HepG2 (cell line): ENCODE measurements around the gene TOB1. TPM values are rescaled to one million over a fixed set of nuclear protein-coding genes. Genes with fewer than 3 reads are reported as not detected.
A peak's percentile ranks its signal among the peaks of the same experiment; 100 is the strongest.

Experiments used
- CENPX ChIP-seq: sonication (generic); formaldehyde crosslinking; IDR thresholded peaks from 2 replicates; pipeline ENCODE4 v1.9.0; 2021; ENCODE audit warnings: mild to moderate bottlenecking, missing genetic modification reagents, moderate library complexity
- ETV5 ChIP-seq: IDR thresholded peaks from 2 replicates; pipeline ENCODE4 v1.6.1; 2018; ENCODE audit warnings: missing biosample characterization, missing genetic modification reagents, inconsistent platforms, borderline replicate concordance
- GATAD1 ChIP-seq: IDR thresholded peaks from 2 replicates; pipeline ENCODE4 v1.6.1; 2016; ENCODE audit warnings: missing genetic modification reagents, missing compliant biosample characterization
- IKZF1 ChIP-seq: fragments of 450-650 bp; IDR thresholded peaks from 2 replicates; pipeline ENCODE4 v1.7.1; 2016
- NFE2L1 ChIP-seq: sonication (generic); formaldehyde crosslinking; IDR thresholded peaks from 2 replicates; pipeline ENCODE4 v1.4.0; 2020; ENCODE audit warnings: missing genetic modification reagents, mild to moderate bottlenecking, borderline replicate concordance
- NR1H2 ChIP-seq: sonication (generic); formaldehyde crosslinking; IDR thresholded peaks from 2 replicates; pipeline ENCODE4 v1.8.1; 2022; ENCODE audit warnings: low read depth, missing genetic modification reagents, borderline replicate concordance
- PRMT3 ChIP-seq: sonication (generic); formaldehyde crosslinking; IDR thresholded peaks from 2 replicates; pipeline ENCODE4 v1.8.1; 2022; ENCODE audit warnings: low read depth, mild to moderate bottlenecking, moderate library complexity, missing genetic modification reagents, borderline replicate concordance
- SRSF9 ChIP-seq: fragments of 200-400 bp; formaldehyde crosslinking; IDR thresholded peaks from 2 replicates; pipeline ENCODE4 v1.6.1; 2018; ENCODE audit warnings: borderline replicate concordance, mild to moderate bottlenecking, low read depth, low read length; ENCODE audit not compliant: insufficient read depth, poor library complexity, severe bottlenecking
- ZFP90 ChIP-seq: sonication (generic); formaldehyde crosslinking; IDR thresholded peaks from 2 replicates; pipeline ENCODE4 v1.8.0; 2022; ENCODE audit warnings: missing genetic modification reagents, mild to moderate bottlenecking, inconsistent platforms, borderline replicate concordance
- ZFX ChIP-seq: sonication (generic); formaldehyde crosslinking; IDR thresholded peaks from 2 replicates; pipeline ENCODE4 v1.4.0; 2020; ENCODE audit warnings: mild to moderate bottlenecking, low read depth, missing genetic modification reagents, moderate library complexity
- ZNF10 ChIP-seq: sonication (generic); formaldehyde crosslinking; IDR thresholded peaks from 2 replicates; pipeline ENCODE4 v1.4.0; 2020; ENCODE audit warnings: mild to moderate bottlenecking, low read depth, missing genetic modification reagents, borderline replicate concordance
- ZNF124 ChIP-seq: sonication (generic); formaldehyde crosslinking; IDR thresholded peaks from 2 replicates; pipeline ENCODE4 v1.4.0; 2020; ENCODE audit warnings: missing genetic modification reagents
- ZNF329 ChIP-seq: sonication (generic); formaldehyde crosslinking; IDR thresholded peaks from 2 replicates; pipeline ENCODE4 v1.9.0; 2021; ENCODE audit warnings: low read depth, mild to moderate bottlenecking, missing genetic modification reagents
- ZNF331 ChIP-seq: sonication (generic); formaldehyde crosslinking; IDR thresholded peaks from 2 replicates; pipeline ENCODE4 v1.4.0; 2020; ENCODE audit warnings: missing genetic modification reagents
- ZNF572 ChIP-seq: sonication (generic); formaldehyde crosslinking; IDR thresholded peaks from 2 replicates; pipeline ENCODE4 v1.5.1; 2020; ENCODE audit warnings: mild to moderate bottlenecking, missing genetic modification reagents
- ZNF614 ChIP-seq: IDR thresholded peaks from 2 replicates; pipeline ENCODE4 v1.6.1; 2018; ENCODE audit warnings: missing biosample characterization, missing genetic modification reagents, inconsistent platforms, borderline replicate concordance
- ZNF616 ChIP-seq: sonication (generic); formaldehyde crosslinking; IDR thresholded peaks from 2 replicates; pipeline ENCODE4 v1.5.0; 2020; ENCODE audit warnings: low read depth, mild to moderate bottlenecking, missing genetic modification reagents
- polyA plus RNA-seq, 8 experiments: library from polyadenylated mRNA; depleted of rRNA in 3 of 8; stranded (reverse) in 7 of 8; unstranded in 1 of 8; fragments of >200 nt; fragmentation: Illumina TruSeq in 4 of 8; extraction: Trizol in 4 of 8; gene quantifications; 2 replicates each; pipeline versions ENCODE4 v1.2.1 to v1.2.3, GENCODE V29; 2011 to 2016; ENCODE audit warnings: low read depth in 4 of 8, missing spikeins in 1 of 8, mixed read lengths in 1 of 8; ENCODE audit not compliant: insufficient read depth in 1 of 8
- total RNA-seq, 5 experiments: library from RNA; depleted of rRNA; stranded (reverse); fragments of >200 nt; fragmentation: Illumina TruSeq; extraction: Trizol; gene quantifications; 2 replicates each; pipeline ENCODE4 v1.2.3, GENCODE V29; 2016; ENCODE audit warnings: low read depth in 1 of 5
- TF ChIP-seq, protein P1 (sequence below), 2 experiments: sonication (generic) in 1 of 2; formaldehyde crosslinking in 1 of 2; IDR thresholded peaks; 2 replicates each; pipeline versions ENCODE4 v1.4.0 to v1.6.1; 2018 to 2020; ENCODE audit warnings: missing genetic modification reagents in 2 of 2, borderline replicate concordance in 1 of 2, low read depth in 1 of 2, mild to moderate bottlenecking in 1 of 2, missing biosample characterization in 1 of 2
- TF ChIP-seq, protein P2 (sequence below): sonication (generic); formaldehyde crosslinking; IDR thresholded peaks from 2 replicates; pipeline ENCODE4 v1.4.0; 2020; ENCODE audit warnings: missing genetic modification reagents
- TF ChIP-seq, protein P3 (sequence below): sonication (generic); formaldehyde crosslinking; IDR thresholded peaks from 2 replicates; pipeline ENCODE4 v1.5.1; 2020; ENCODE audit warnings: missing genetic modification reagents, mild to moderate bottlenecking, borderline replicate concordance
- TF ChIP-seq, protein P4 (sequence below): sonication (generic); formaldehyde crosslinking; IDR thresholded peaks from 2 replicates; pipeline ENCODE4 v1.4.0; 2020; ENCODE audit warnings: missing genetic modification reagents, borderline replicate concordance

Gene TOB1
- total and polyA plus RNA-seq, 2 of the 13 experiments (the other 11 are each of a cell fraction or from before 2014, with no cell fraction given) = 21.9 to 57.7 TPM

DNA sequence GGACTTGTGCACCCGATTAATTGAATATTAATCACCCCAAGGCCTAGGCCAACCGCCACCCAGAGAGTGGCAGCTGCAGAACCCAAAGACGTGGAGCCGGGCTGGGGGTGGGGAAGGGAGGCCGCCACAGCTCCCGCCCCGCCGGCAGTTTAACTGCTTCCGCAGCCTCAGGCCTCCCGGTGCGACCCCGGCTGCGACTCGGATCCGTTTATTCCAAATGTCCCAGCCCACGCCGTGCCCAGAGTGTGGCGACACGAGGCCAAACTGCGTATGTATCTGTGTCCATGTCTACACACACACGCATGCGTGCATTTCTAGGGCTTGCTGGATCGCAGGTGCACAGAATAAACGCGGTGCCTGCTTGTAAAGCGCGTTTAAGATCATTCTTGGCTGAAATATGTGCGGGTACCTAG, 802 bp upstream of the TOB1 start (continued):
- TF ChIP-seq SRSF9 = no peak
- TF ChIP-seq PRMT3 (CRISPR knock-in tag) = peak; percentile 94; the same call in 1 of the 2 replicates
- 0 out of 2 replicates have a peak, but pooled peaks have one; percentile 22 for TF ChIP-seq ZFP90 (CRISPR knock-in tag)
- TF ChIP-seq ZNF124 (CRISPR knock-in tag) = no peak; the same call in 1 of the 2 replicates
- no peak for TF ChIP-seq CENPX (CRISPR knock-in tag)
- no peak for TF ChIP-seq ZNF614 (CRISPR knock-in tag)
- TF ChIP-seq ZFX = no peak
- TF ChIP-seq IKZF1 = no peak
- TF ChIP-seq ZNF329 (CRISPR knock-in tag) = no peak
- no peak for TF ChIP-seq NR1H2 (CRISPR knock-in tag)
- no peak for TF ChIP-seq ZNF10
- TF ChIP-seq ZNF572 (CRISPR knock-in tag) = no peak
- no peak for TF ChIP-seq ZNF331 (CRISPR knock-in tag)
- TF ChIP-seq ZNF616 (CRISPR knock-in tag) = peak; percentile 86; the same call in 1 of the 2 replicates
- TF ChIP-seq, protein P1, sequence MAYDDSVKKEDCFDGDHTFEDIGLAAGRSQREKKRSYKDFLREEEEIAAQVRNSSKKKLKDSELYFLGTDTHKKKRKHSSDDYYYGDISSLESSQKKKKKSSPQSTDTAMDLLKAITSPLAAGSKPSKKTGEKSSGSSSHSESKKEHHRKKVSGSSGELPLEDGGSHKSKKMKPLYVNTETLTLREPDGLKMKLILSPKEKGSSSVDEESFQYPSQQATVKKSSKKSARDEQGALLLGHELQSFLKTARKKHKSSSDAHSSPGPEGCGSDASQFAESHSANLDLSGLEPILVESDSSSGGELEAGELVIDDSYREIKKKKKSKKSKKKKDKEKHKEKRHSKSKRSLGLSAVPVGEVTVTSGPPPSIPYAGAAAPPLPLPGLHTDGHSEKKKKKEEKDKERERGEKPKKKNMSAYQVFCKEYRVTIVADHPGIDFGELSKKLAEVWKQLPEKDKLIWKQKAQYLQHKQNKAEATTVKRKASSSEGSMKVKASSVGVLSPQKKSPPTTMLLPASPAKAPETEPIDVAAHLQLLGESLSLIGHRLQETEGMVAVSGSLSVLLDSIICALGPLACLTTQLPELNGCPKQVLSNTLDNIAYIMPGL (CRISPR knock-in tag; IDR thresholded peaks at IDR 0.05; ENCODE audit: borderline replicate concordance in 1 of 2, low read depth in 1 of 2) = 0 out of 4 replicates have a peak, but pooled peaks of 1 of the 2 experiments have one; percentile 16
- TF ChIP-seq ETV5 (CRISPR knock-in tag) = no peak
- TF ChIP-seq, protein P2, sequence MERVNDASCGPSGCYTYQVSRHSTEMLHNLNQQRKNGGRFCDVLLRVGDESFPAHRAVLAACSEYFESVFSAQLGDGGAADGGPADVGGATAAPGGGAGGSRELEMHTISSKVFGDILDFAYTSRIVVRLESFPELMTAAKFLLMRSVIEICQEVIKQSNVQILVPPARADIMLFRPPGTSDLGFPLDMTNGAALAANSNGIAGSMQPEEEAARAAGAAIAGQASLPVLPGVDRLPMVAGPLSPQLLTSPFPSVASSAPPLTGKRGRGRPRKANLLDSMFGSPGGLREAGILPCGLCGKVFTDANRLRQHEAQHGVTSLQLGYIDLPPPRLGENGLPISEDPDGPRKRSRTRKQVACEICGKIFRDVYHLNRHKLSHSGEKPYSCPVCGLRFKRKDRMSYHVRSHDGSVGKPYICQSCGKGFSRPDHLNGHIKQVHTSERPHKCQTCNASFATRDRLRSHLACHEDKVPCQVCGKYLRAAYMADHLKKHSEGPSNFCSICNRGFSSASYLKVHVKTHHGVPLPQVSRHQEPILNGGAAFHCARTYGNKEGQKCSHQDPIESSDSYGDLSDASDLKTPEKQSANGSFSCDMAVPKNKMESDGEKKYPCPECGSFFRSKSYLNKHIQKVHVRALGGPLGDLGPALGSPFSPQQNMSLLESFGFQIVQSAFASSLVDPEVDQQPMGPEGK (CRISPR knock-in tag) = no peak
- TF ChIP-seq, protein P3, sequence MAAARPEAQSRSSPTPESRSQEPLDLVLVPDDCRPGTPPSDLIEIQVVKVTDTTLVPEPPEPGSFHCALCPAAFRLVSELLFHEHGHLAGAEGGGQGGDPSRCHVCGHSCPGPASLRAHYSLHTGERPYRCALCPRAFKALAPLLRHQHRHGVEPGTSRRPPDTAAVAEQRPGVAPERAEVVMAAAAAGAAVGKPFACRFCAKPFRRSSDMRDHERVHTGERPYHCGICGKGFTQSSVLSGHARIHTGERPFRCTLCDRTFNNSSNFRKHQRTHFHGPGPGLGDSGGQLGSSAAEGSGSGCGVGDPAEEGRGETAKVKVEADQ = no peak
- TF ChIP-seq, protein P4, sequence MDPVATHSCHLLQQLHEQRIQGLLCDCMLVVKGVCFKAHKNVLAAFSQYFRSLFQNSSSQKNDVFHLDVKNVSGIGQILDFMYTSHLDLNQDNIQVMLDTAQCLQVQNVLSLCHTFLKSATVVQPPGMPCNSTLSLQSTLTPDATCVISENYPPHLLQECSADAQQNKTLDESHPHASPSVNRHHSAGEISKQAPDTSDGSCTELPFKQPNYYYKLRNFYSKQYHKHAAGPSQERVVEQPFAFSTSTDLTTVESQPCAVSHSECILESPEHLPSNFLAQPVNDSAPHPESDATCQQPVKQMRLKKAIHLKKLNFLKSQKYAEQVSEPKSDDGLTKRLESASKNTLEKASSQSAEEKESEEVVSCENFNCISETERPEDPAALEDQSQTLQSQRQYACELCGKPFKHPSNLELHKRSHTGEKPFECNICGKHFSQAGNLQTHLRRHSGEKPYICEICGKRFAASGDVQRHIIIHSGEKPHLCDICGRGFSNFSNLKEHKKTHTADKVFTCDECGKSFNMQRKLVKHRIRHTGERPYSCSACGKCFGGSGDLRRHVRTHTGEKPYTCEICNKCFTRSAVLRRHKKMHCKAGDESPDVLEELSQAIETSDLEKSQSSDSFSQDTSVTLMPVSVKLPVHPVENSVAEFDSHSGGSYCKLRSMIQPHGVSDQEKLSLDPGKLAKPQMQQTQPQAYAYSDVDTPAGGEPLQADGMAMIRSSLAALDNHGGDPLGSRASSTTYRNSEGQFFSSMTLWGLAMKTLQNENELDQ (CRISPR knock-in tag) = no peak
- TF ChIP-seq GATAD1 (CRISPR knock-in tag) = no peak
- TF ChIP-seq NFE2L1 (CRISPR knock-in tag) = 0 out of 2 replicates have a peak, but pooled peaks have one; percentile 42
